ES-I3 (cell line): ENCODE data around the gene CREBZF.
"Not testable (repeated sequence)": the region's sequence is repeated elsewhere in the genome, so short reads cannot be mapped to it uniquely, and the experiment has no call there.

Experiments
- H3K36me3 ChIP-seq: 2 replicates; pipeline ENCODE4 v1.6.1; 2013; ENCODE audit warnings: mild to moderate bottlenecking, low read length, control low read depth, moderate library complexity; ENCODE audit not compliant: insufficient read depth
- H3K4me1 ChIP-seq: 2 replicates; pipeline ENCODE4 v1.6.1; 2013; ENCODE audit warnings: mild to moderate bottlenecking, control low read depth, low read length; ENCODE audit not compliant: insufficient read depth
- H3K9ac ChIP-seq: 2 replicates; pipeline ENCODE4 v1.6.1; 2013; ENCODE audit warnings: low read depth, mild to moderate bottlenecking, low read length, moderate library complexity
- H3K9me3 ChIP-seq: 2 replicates; pipeline ENCODE4 v1.6.1; 2013; ENCODE audit warnings: mild to moderate bottlenecking, low read length, moderate library complexity; ENCODE audit not compliant: control insufficient read depth, insufficient read depth

The CREBZF gene

GRCh38 chr11:85685125-85685819, 20.3 kb upstream of the CREBZF start:
- Histone ChIP-seq H3K4me1 (no peaks in the 10 kb centered on the region), H3K36me3 (no peaks in the 10 kb centered on the region), H3K9me3 (no peaks in the 10 kb centered on the region), H3K9ac (no peak overlapping the region)

- no peaks in the 10 kb centered on the region for H3K36me3 ChIP-seq
- peaks cover 8% of the 10 kb centered on the region for H3K4me1 ChIP-seq
- no peaks in the 10 kb centered on the region for H3K9me3 ChIP-seq
- no peak overlapping the region for H3K9ac ChIP-seq
Measured at GRCh38 chr11:85682330-85683305, 17.7 kb upstream of the CREBZF start.

- no peak overlapping the region for H3K9ac ChIP-seq
Measured at GRCh38 chr11:85680897-85681296, 16.0 kb upstream of the CREBZF start.

GRCh38 chr11:85679576-85679975, 14.6 kb upstream of the CREBZF start:
- no peaks in the 10 kb centered on the region for H3K36me3 ChIP-seq
- H3K4me1 ChIP-seq, result peaks cover 8% of the 10 kb centered on the region
- no peak overlapping the region for H3K9ac ChIP-seq
- no peaks in the 10 kb centered on the region for H3K9me3 ChIP-seq

More at GRCh38 chr11:85680897-85681296, 16.0 kb upstream of the CREBZF start:
- H3K4me1 ChIP-seq, result peaks cover 8% of the 10 kb centered on the region
- no peaks in the 10 kb centered on the region for H3K36me3 ChIP-seq
- no peaks in the 10 kb centered on the region for H3K9me3 ChIP-seq

GRCh38 chr11:85673393-85673792, 8.5 kb upstream of the CREBZF start:
- Histone ChIP-seq H3K36me3 (no peaks in the 10 kb centered on the region), H3K4me1 (0 out of 2 replicates have a peak, but pooled peaks cover under 1% of the 10 kb centered on the region), H3K9me3 (peaks cover 3% of the 10 kb centered on the region; the same call in 1 of the 2 replicates), H3K9ac (no peak overlapping the region)

GRCh38 chr11:85672105-85672902, 7.4 kb upstream of the CREBZF start:
- Histone ChIP-seq H3K9me3 (peaks cover 3% of the 10 kb centered on the region; the same call in 1 of the 2 replicates), H3K9ac (no peak overlapping the region), H3K4me1 (no peaks in the 10 kb centered on the region), H3K36me3 (no peaks in the 10 kb centered on the region)

- H3K36me3 ChIP-seq, H3K9ac ChIP-seq, H3K9me3 ChIP-seq, H3K4me1 ChIP-seq: not testable (repeated sequence)
Measured at GRCh38 chr11:85670949-85671663, 6.2 kb upstream of the CREBZF start.

GRCh38 chr11:85668157-85668556, 3.2 kb upstream of the CREBZF start:
- H3K4me1 ChIP-seq, result peaks cover 5% of the 10 kb centered on the region; the same call in 1 of the 2 replicates
- H3K36me3 ChIP-seq, result no peaks in the 10 kb centered on the region
- no peak overlapping the region for H3K9ac ChIP-seq
- peaks cover 3% of the 10 kb centered on the region; the same call in 1 of the 2 replicates for H3K9me3 ChIP-seq

GRCh38 chr11:85666687-85667086, 1.8 kb upstream of the CREBZF start:
- Histone ChIP-seq H3K4me1 (peaks cover 5% of the 10 kb centered on the region; the same call in 1 of the 2 replicates), H3K9me3 (no peaks in the 10 kb centered on the region), H3K9ac (no peak overlapping the region), H3K36me3 (peaks cover 3% of the 10 kb centered on the region)

GRCh38 chr11:85665733-85666132, 804 bp upstream of the CREBZF start:
- no peak overlapping the region for H3K9ac ChIP-seq
- peaks cover 5% of the 10 kb centered on the region; the same call in 1 of the 2 replicates for H3K4me1 ChIP-seq
- peaks cover 3% of the 10 kb centered on the region for H3K36me3 ChIP-seq
- no peaks in the 10 kb centered on the region for H3K9me3 ChIP-seq

GRCh38 chr11:85663753-85664614, 945 bp downstream of the CREBZF start:
- Histone ChIP-seq H3K9ac (peak overlapping the region; percentile 100), H3K4me1 (peaks cover 5% of the 10 kb centered on the region; the same call in 1 of the 2 replicates), H3K36me3 (peaks cover 3% of the 10 kb centered on the region), H3K9me3 (no peaks in the 10 kb centered on the region)

GRCh38 chr11:85663080-85663752, 1.7 kb downstream of the CREBZF start:
- Histone ChIP-seq H3K36me3 (peaks cover 3% of the 10 kb centered on the region), H3K9ac (peak overlapping the region; percentile 100), H3K9me3 (no peaks in the 10 kb centered on the region), H3K4me1 (peaks cover 5% of the 10 kb centered on the region; the same call in 1 of the 2 replicates)
